Stimulated activated CD8-positive, alpha-beta memory T cell treated with anti-CD3 and anti-CD28 coated beads, Interleukin-4, amount 100 ng/mL, for 1 hour (primary cell): ENCODE data around the gene CNTN1.

Experiments
- DNase-seq, 2 donors: peaks; one replicate each; pipeline ENCODE4 v3.0.0-alpha.2; 2020; ENCODE audit warnings: low read depth in 2 of 2, low spot score in 1 of 2

CNTN1 gene

GRCh38 chr12:41100572-41100971 lies 408.3 kb downstream of the CNTN1 start:
- DNase-seq: no peak

GRCh38 chr12:41101806-41102205 lies 409.6 kb downstream of the CNTN1 start:
- no peak for DNase-seq

- DNase-seq: no peak
Observed at GRCh38 chr12:41103614-41104013, 411.4 kb downstream of the CNTN1 start.

- DNase-seq: no peak
Observed at GRCh38 chr12:41106315-41106714, 414.1 kb downstream of the CNTN1 start.

- no peak for DNase-seq
Observed at GRCh38 chr12:41108032-41108431, 415.8 kb downstream of the CNTN1 start.

GRCh38 chr12:41112903-41113302 lies 420.7 kb downstream of the CNTN1 start:
- no peak for DNase-seq

- no peak for DNase-seq
Observed at GRCh38 chr12:41120211-41120610, 428.0 kb downstream of the CNTN1 start.

GRCh38 chr12:41121374-41121773 lies 429.1 kb downstream of the CNTN1 start:
- DNase-seq: no peak
